HepG2 (cell line): ENCODE measurements around the gene ABCC8. TPM values are rescaled to one million over a fixed set of nuclear protein-coding genes. Genes with fewer than 3 reads are reported as not detected.

ENCODE experiments used
- DNMT3B ChIP-seq: conservative IDR thresholded peaks from 2 replicates; pipeline ENCODE4 v1.6.1; 2016; ENCODE audit warnings: missing biosample characterization, control low read depth
- HNRNPL ChIP-seq: fragments of 200-400 bp; formaldehyde crosslinking; IDR thresholded peaks from 2 replicates; pipeline ENCODE4 v1.6.1; 2017; ENCODE audit warnings: mild to moderate bottlenecking, low read depth, low read length
- MAFK ChIP-seq, 2 experiments: IDR thresholded peaks in 1 of 2; conservative IDR thresholded peaks in 1 of 2; 2 replicates each; pipeline ENCODE4 v1.6.1; 2011; ENCODE audit warnings: improper control_type of control experiment in 2 of 2, low read length in 2 of 2
- NPAS2 ChIP-seq: sonication (generic); formaldehyde crosslinking; IDR thresholded peaks from 2 replicates; pipeline ENCODE4 v1.8.0; 2022; ENCODE audit warnings: mild to moderate bottlenecking, missing genetic modification reagents, borderline replicate concordance
- PATZ1 ChIP-seq: sonication (generic); formaldehyde crosslinking; IDR thresholded peaks from 2 replicates; pipeline ENCODE4 v1.4.0; 2020; ENCODE audit warnings: missing genetic modification reagents
- RCOR2 ChIP-seq: IDR thresholded peaks from 2 replicates; pipeline ENCODE4 v1.6.1; 2016; ENCODE audit warnings: missing biosample characterization, missing genetic modification reagents
- SIX1 ChIP-seq: sonication (generic); formaldehyde crosslinking; IDR thresholded peaks from 2 replicates; pipeline ENCODE4 v1.4.0; 2020; ENCODE audit warnings: missing genetic modification reagents, borderline replicate concordance
- STAG1 ChIP-seq: sonication (generic); formaldehyde crosslinking; IDR thresholded peaks from 2 replicates; pipeline ENCODE4 v1.4.0; 2020; ENCODE audit warnings: missing genetic modification reagents
- TFAP4 ChIP-seq: sonication (generic); IDR thresholded peaks from 2 replicates; pipeline ENCODE4 v1.6.1; 2016; ENCODE audit warnings: low read depth, borderline replicate concordance
- THAP9 ChIP-seq: sonication (generic); formaldehyde crosslinking; IDR thresholded peaks from 2 replicates; pipeline ENCODE4; 2020; ENCODE audit warnings: missing genetic modification reagents, mild to moderate bottlenecking, borderline replicate concordance
- ZNF350 ChIP-seq: sonication (generic); formaldehyde crosslinking; IDR thresholded peaks from 2 replicates; pipeline ENCODE4 v1.4.0; 2020; ENCODE audit warnings: mild to moderate bottlenecking, low read depth, missing genetic modification reagents, borderline replicate concordance
- ZNF430 ChIP-seq: sonication (generic); formaldehyde crosslinking; IDR thresholded peaks from 2 replicates; pipeline ENCODE4 v1.9.0; 2021; ENCODE audit warnings: mild to moderate bottlenecking, missing genetic modification reagents
- ZNF501 ChIP-seq: sonication (generic); formaldehyde crosslinking; IDR thresholded peaks from 2 replicates; pipeline ENCODE4 v1.5.1; 2020; ENCODE audit warnings: mild to moderate bottlenecking, moderate library complexity, missing genetic modification reagents
- ZNF678 ChIP-seq: sonication (generic); formaldehyde crosslinking; IDR thresholded peaks from 2 replicates; pipeline ENCODE4 v1.4.0; 2020; ENCODE audit warnings: mild to moderate bottlenecking, missing genetic modification reagents
- ZSCAN29 ChIP-seq: sonication (generic); formaldehyde crosslinking; conservative IDR thresholded peaks from 2 replicates; pipeline ENCODE4 v1.4.0; 2020; ENCODE audit warnings: mild to moderate bottlenecking, missing genetic modification reagents
- polyA plus RNA-seq, 8 experiments: library from polyadenylated mRNA; depleted of rRNA in 3 of 8; stranded (reverse) in 7 of 8; unstranded in 1 of 8; fragments of >200 nt; fragmentation: Illumina TruSeq in 4 of 8; extraction: Trizol in 4 of 8; gene quantifications; 2 replicates each; pipeline versions ENCODE4 v1.2.1 to v1.2.3, GENCODE V29; 2011 to 2016; ENCODE audit warnings: low read depth in 4 of 8, missing spikeins in 1 of 8, mixed read lengths in 1 of 8; ENCODE audit not compliant: insufficient read depth in 1 of 8
- total RNA-seq, 5 experiments: library from RNA; depleted of rRNA; stranded (reverse); fragments of >200 nt; fragmentation: Illumina TruSeq; extraction: Trizol; gene quantifications; 2 replicates each; pipeline ENCODE4 v1.2.3, GENCODE V29; 2016; ENCODE audit warnings: low read depth in 1 of 5
- TF ChIP-seq, protein P1 (sequence below): sonication (generic); formaldehyde crosslinking; IDR thresholded peaks from 2 replicates; pipeline ENCODE4 v1.4.0; 2020; ENCODE audit warnings: missing genetic modification reagents
- TF ChIP-seq, protein P2 (sequence below): sonication (generic); formaldehyde crosslinking; conservative IDR thresholded peaks from 2 replicates; pipeline ENCODE4 v1.4.0; 2020; ENCODE audit warnings: mild to moderate bottlenecking, missing genetic modification reagents, moderate library complexity

The ABCC8 gene
- total and polyA plus RNA-seq, 2 of the 13 experiments (the other 11 are each of a cell fraction or from before 2014, with no cell fraction given) = not detected

- TF ChIP-seq, protein P1, sequence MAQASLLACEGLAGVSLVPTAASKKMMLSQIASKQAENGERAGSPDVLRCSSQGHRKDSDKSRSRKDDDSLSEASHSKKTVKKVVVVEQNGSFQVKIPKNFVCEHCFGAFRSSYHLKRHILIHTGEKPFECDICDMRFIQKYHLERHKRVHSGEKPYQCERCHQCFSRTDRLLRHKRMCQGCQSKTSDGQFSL (CRISPR knock-in tag) = no peak
- TF ChIP-seq STAG1 (CRISPR knock-in tag) = no peak
- no peak for TF ChIP-seq HNRNPL
- no peak for TF ChIP-seq ZSCAN29 (CRISPR knock-in tag)
- TF ChIP-seq RCOR2 (CRISPR knock-in tag) = no peak
- TF ChIP-seq SIX1 (CRISPR knock-in tag) = no peak
- peak; percentile 40 to 61 for TF ChIP-seq MAFK (conservative IDR thresholded peaks at IDR 0.05 in 1 of 2, IDR thresholded peaks at IDR 0.05 in 1 of 2; ENCODE audit: low read length in 2 of 2)
- TF ChIP-seq, protein P2, sequence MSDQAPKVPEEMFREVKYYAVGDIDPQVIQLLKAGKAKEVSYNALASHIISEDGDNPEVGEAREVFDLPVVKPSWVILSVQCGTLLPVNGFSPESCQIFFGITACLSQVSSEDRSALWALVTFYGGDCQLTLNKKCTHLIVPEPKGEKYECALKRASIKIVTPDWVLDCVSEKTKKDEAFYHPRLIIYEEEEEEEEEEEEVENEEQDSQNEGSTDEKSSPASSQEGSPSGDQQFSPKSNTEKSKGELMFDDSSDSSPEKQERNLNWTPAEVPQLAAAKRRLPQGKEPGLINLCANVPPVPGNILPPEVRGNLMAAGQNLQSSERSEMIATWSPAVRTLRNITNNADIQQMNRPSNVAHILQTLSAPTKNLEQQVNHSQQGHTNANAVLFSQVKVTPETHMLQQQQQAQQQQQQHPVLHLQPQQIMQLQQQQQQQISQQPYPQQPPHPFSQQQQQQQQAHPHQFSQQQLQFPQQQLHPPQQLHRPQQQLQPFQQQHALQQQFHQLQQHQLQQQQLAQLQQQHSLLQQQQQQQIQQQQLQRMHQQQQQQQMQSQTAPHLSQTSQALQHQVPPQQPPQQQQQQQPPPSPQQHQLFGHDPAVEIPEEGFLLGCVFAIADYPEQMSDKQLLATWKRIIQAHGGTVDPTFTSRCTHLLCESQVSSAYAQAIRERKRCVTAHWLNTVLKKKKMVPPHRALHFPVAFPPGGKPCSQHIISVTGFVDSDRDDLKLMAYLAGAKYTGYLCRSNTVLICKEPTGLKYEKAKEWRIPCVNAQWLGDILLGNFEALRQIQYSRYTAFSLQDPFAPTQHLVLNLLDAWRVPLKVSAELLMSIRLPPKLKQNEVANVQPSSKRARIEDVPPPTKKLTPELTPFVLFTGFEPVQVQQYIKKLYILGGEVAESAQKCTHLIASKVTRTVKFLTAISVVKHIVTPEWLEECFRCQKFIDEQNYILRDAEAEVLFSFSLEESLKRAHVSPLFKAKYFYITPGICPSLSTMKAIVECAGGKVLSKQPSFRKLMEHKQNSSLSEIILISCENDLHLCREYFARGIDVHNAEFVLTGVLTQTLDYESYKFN (CRISPR knock-in tag) = no peak
- TF ChIP-seq ZNF678 = no peak
- TF ChIP-seq ZNF430 (CRISPR knock-in tag) = no peak
- no peak for TF ChIP-seq ZNF350 (CRISPR knock-in tag)
- no peak; the same call in 1 of the 2 replicates for TF ChIP-seq TFAP4
- no peak for TF ChIP-seq NPAS2 (CRISPR knock-in tag)
- 0 out of 2 replicates have a peak, but pooled peaks have one; percentile 24 for TF ChIP-seq ZNF501 (CRISPR knock-in tag)
- TF ChIP-seq THAP9 (CRISPR knock-in tag) = no peak
- no peak for TF ChIP-seq DNMT3B
- no peak for TF ChIP-seq PATZ1 (CRISPR knock-in tag)
Measured at GRCh38 chr11:17405232-17406005, 71.2 kb downstream of the ABCC8 start (continued).
